Stimulated activated CD4-positive, alpha-beta T cell treated with anti-CD3 and anti-CD28 coated beads, Interleukin-1b, Interleukin-23, amount 100 ng/mL, for 48 hours (primary cell): ENCODE results near the gene HNRNPH2.

Experiments
- DNase-seq: peaks from one replicate; pipeline ENCODE4 v3.0.0-alpha.2; 2020

Gene HNRNPH2

DNA sequence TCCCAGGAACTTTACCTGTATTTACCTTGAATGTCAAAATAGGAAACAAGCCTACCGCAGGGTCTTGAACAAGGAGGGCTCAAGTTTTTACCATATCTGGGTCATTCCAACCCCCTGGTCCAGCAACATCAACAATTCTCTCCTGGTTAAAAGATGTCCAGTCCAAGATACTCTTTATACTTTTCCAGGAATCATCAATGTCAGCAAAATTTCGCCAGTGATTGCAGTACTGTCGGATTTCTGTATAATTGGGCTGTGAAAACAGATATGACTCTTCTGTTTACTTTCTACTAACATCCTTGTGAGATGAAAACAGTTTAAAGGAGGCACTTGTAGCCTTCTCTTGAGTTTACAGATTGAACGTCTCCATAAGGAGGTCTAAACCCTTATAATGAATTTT lies 9.3 kb upstream of the HNRNPH2 start:
- DNase-seq, result no peak

DNA sequence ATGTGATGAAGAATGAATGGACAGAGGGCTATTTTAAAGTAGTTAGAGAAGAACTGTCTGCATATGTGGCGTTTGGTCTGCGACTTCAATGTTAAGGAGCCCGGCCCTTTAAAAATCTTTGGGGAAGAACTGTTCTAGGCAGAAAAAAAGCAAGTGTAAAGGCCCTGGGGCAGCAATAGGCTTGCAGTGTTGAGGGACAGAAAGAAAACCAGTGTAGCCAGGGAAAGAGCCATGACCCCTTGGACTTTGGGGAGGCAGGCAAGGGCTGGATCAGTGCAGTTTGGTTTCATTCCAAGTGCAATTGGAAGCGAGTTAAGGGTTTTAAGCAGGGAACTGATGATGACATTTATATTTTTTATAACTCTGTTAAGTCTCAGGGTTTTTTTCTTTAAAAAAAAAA lies 8.2 kb upstream of the HNRNPH2 start:
- no peak for DNase-seq

DNA sequence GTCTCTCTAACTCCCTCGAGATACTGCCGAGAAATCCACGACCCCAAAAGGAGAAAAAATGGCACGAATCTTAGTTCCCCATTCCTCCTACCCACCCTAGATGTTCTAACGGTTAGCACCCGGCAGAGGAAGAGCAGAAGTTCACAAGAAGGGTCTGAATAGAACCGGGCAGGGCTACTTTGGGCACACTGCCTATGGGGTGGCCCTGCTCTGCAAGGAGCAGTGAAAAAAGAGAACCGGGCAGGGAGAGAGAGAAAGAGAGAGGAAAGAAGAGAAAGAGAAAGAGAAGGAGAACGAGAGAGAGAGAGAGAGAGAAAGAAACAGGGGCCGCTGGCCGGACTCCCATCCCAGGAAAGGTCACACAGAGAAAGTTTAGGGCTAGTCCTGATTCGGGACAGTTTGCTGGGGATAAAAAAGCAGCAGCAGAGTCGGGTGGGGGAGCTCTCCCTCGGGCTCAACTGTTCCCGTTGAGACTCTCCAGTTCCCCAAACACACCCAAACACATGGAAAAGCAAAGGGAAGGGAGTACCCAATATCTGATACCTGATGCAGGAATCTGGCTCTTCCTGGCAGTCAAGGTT lies 765 bp upstream of the HNRNPH2 start:
- DNase-seq, result no peak

- no peak for DNase-seq
Observed at GRCh38 chrX:101408532-101408841, 465 bp downstream of the HNRNPH2 start.

GRCh38 chrX:101409043-101409442 lies 1.0 kb downstream of the HNRNPH2 start:
- no peak for DNase-seq

DNA sequence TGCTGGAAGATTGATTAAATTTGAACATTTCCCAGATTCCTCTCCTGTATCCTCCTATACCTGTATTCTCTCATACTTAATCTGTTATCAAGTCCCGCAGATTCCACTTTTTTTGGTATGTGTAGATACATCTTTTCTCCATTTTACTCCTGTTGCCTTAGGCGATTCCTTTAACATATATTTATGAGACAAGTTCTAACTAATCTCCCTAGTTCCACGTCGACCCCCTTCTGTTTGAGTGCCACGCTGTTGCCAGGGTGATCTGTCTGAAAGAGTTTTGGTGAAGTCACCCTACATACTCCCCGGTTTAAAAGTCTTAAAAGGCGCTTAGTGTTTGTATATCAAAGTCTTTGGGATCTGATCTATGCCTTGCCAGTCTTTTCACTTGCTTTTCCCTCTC lies 2.4 kb downstream of the HNRNPH2 start:
- DNase-seq, result no peak

DNA sequence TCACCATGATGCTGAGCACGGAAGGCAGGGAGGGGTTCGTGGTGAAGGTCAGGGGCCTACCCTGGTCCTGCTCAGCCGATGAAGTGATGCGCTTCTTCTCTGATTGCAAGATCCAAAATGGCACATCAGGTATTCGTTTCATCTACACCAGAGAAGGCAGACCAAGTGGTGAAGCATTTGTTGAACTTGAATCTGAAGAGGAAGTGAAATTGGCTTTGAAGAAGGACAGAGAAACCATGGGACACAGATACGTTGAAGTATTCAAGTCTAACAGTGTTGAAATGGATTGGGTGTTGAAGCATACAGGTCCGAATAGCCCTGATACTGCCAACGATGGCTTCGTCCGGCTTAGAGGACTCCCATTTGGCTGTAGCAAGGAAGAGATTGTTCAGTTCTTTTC lies 4.0 kb downstream of the HNRNPH2 start:
- no peak for DNase-seq

- no peak for DNase-seq
Observed at GRCh38 chrX:101415180-101416145, 7.4 kb downstream of the HNRNPH2 start.

GRCh38 chrX:101416691-101417090 lies 8.7 kb downstream of the HNRNPH2 start:
- DNase-seq, result no peak

DNA sequence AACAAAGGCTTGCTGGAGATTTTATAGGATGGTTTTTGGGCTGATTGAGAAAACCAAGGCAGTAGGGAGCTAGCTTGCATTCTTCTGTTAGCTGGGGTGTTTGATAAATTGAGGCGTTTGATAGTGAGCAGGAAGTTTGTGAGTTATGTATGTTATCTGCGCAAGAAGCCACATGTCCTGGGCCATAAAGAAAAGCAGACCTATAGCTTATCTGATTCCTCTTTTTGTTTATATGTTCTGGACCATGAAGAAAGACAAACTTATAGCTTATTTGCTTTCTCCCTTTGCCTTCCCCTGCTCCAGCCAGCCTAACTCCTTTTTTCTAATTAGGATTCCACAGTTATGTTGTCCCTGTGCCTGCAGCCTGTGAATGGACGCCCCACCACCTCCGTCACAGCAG lies 9.2 kb downstream of the HNRNPH2 start:
- DNase-seq, result no peak

DNA sequence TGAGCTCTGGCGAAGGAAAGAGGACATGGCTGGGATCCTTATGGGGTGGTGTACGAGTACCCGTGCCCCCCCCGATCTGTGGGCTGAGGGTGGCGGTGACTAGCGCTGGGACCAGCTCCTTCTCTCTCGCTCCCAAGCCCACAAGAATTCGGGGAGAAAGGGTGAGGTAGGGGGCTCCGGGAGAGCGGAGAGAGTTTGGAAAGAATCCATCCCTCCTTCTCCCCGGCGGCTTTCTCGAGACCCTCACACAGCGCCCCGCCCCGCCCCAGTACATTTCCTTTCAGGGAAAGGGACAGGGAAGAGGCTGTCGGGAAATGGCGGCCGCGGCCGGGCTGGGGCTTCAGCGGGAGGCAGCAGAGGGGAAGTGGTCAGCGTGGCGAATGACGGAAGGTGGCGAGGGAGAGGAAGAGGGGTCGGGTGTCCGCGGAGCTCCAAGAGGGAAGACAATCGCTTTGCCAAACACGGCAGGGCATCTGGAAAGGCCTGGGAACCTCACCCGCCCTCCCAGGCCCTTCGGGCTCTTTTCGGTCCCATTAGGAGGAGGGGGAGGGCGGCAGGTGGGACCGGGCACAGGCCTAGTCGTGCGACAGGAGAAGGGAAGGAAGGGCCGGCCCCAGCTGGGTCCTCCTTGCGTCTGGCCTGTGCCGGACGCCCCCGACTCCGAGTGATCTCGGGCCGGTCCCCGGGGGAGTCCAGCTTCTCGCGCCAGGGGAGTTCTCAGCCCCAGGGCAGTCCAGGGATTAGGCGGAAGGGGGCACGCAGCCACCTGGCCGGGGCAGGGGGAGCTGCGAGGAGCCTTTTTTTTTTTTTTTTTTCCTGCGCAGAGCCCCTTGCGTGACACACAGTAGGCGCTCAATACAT lies 10.2 kb downstream of the HNRNPH2 start:
- peak; percentile 20 for DNase-seq

DNA sequence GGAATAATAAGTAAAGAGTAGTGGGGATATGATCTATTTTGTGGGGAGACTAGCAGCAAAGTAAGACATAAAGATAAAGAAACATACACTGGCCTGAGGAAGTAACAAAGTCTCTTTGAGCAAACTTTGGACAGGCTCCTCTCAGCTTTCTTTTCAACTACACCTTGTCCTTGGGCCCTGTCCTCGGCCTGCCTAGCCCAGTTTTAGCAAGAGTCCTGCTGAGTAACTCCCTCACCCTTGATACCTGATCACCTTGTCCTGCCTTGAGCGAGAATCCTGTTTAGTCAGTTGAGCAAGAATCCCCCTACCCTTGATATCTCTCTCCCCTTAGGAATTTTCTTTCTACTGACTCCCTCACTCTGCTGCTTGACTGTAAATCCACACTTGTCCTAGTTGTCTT lies 11.5 kb downstream of the HNRNPH2 start:
- no peak for DNase-seq

DNA sequence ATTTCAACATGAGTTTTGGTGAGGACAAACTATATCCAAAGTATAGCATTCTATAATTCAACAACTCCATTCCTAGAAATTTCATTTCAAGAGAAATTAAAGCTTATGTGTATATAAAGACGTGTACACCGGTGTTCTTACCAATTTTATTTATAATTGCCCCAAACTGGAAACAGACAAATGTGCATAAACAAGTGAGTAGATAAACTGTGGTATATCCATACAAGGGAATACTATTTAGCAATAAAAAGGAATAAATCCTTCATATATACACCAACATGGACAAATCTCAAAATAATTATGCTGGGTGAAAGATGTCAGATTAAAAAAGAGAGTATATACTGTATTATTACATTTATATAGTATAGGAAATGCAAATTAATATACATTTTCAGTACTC lies 19.9 kb downstream of the HNRNPH2 start:
- no peak for DNase-seq

DNA sequence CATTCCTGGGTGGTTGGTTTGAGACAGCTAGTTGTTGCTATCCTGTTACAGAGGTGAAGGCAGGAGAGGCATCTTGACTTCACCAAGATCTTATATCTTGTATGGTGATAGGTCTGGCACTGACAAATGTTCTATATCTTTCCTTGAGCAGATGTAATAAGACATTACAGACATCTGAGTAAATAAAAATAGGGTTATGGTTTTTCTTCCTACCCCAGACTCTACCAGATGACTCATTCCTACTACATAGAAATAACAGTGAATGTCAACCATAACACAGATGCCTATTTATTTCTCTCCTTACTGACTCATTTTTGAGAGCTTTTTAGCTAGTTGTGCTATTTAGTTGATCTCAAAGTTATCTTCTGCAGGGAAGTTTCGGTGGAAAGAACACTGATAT lies 21.9 kb downstream of the HNRNPH2 start:
- no peak for DNase-seq

DNA sequence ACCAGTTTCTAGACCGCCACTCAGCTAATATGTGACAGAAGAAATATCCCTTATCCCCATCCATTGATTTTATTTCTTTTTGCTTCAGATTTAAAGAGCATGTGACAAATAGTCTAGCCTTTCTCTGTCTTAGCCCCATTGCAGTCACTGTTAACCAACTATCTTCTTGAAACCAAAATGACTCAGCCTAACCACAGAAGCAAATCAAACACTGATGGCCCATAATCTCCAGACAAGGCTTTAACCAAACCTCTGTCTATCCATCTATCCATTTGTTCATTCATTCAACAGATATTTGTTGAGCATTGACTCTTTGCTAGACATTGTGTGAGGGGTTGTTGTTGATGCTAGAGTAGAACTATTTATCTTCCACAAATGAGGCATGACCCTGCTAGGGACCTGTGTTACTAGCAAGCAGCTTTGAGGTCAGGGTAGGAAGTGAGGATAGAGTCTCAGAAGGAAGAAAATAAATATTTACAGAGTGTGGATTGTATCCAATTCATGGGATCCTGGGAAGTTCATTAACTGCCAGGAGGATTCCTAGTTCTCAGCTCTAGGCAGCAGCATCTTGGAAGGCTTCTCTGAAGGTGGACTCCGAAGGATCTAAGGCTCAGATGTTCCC lies 22.5 kb downstream of the HNRNPH2 start:
- DNase-seq, result no peak

- DNase-seq, result no peak
Observed at GRCh38 chrX:101442085-101442484, 34.1 kb downstream of the HNRNPH2 start.

- no peak for DNase-seq
Observed at GRCh38 chrX:101449279-101449678, 41.3 kb downstream of the HNRNPH2 start.

GRCh38 chrX:101450085-101450484 lies 42.1 kb downstream of the HNRNPH2 start:
- DNase-seq, result no peak

- no peak for DNase-seq
Observed at GRCh38 chrX:101450961-101451360, 42.9 kb downstream of the HNRNPH2 start.

DNA sequence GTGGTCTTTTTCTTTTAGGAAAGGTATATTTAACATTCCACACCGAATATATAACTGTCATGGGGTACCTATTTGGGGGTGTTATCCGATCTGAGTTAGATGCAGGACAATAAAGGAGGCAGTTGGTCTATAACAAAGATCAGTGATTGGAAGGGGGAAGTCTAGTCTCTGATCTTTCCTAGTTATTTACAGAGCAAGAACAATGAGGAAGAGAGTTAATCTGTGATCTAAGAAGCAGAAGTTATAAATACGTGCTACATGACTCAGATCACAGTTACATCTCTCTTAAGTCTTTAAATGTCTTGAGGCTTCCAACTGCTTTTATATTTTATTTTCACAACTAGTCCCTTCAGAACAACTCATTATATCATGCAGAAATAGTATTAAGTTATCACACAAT lies 44.0 kb downstream of the HNRNPH2 start:
- no peak for DNase-seq

GRCh38 chrX:101460669-101461068 lies 52.6 kb downstream of the HNRNPH2 start:
- DNase-seq, result no peak

GRCh38 chrX:101462892-101463291 lies 54.9 kb downstream of the HNRNPH2 start:
- no peak for DNase-seq
